ENCODE measurements around the gene CLTA. TPM values are rescaled to one million over a fixed set of nuclear protein-coding genes. Genes with fewer than 3 reads are reported as not detected.
A peak's percentile ranks its signal among the peaks of the same experiment; 100 is the strongest.

The CLTA gene
- total RNA-seq, 2 donors from 2014 or later = 86.7 to 145 TPM

DNA sequence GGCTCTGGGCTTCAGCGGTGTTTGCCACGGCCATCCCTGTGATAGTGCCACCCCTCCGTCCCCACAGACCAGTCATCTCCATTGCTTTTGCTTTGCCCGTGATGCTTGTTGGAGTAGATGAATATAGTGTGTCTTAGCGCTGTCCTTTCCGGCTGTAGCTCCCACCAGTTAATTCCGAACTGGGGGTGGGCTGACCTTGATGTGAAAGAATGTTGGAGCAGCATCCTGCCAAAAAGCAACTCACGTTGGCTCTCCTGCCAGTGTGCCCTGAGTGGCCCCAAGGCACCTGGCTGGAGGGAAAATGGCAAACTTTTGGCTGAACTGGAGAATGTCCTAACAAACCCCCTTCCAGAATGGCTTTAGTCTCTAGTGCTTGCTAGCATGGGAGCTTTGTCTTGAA lies 20.0 kb downstream of the CLTA start:
- WGBS, 2 donors = 57 to 63% methylated on average over 8 of the region's 8 CpGs
- TF ChIP-seq POLR2A (IDR thresholded peaks at IDR 0.05) = no peak
- TF ChIP-seq, protein P1, sequence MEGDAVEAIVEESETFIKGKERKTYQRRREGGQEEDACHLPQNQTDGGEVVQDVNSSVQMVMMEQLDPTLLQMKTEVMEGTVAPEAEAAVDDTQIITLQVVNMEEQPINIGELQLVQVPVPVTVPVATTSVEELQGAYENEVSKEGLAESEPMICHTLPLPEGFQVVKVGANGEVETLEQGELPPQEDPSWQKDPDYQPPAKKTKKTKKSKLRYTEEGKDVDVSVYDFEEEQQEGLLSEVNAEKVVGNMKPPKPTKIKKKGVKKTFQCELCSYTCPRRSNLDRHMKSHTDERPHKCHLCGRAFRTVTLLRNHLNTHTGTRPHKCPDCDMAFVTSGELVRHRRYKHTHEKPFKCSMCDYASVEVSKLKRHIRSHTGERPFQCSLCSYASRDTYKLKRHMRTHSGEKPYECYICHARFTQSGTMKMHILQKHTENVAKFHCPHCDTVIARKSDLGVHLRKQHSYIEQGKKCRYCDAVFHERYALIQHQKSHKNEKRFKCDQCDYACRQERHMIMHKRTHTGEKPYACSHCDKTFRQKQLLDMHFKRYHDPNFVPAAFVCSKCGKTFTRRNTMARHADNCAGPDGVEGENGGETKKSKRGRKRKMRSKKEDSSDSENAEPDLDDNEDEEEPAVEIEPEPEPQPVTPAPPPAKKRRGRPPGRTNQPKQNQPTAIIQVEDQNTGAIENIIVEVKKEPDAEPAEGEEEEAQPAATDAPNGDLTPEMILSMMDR (IDR thresholded peaks at IDR 0.05) = no peak
- intact Hi-C loops (cut with DNase I) = no loop called here
- H3K27me3 ChIP-seq = no peaks in the 10 kb centered on the region
- no peak overlapping the region for H3K4me3 ChIP-seq
- ATAC-seq (no peak), DNase-seq (no peak)
- peaks cover 0 to 10% of the 10 kb centered on the region in 2 donors for H3K36me3 ChIP-seq (replicated peaks in 1 of 2; ENCODE audit: insufficient read depth in 1 of 2, low read depth in 2 of 2)
- peaks cover 36% of the 10 kb centered on the region for H3K4me1 ChIP-seq
- no peaks in the 10 kb centered on the region for H3K9me3 ChIP-seq
- H3K27ac ChIP-seq = peak overlapping the region in 1 of 4 donors; percentile 6

DNA sequence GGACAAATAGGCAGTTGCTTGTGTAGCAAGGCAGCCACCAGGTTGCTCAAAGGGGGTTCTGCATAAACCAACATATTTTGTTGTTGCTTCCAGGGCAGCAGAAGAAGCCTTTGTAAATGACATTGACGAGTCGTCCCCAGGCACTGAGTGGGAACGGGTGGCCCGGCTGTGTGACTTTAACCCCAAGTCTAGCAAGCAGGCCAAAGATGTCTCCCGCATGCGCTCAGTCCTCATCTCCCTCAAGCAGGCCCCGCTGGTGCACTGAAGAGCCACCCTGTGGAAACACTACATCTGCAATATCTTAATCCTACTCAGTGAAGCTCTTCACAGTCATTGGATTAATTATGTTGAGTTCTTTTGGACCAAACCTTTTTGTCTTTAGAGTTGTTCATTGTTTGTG lies 20.8 kb downstream of the CLTA start:
- no peak overlapping the region for H3K27ac ChIP-seq
- intact Hi-C loops (cut with DNase I) = no loop called here

DNA sequence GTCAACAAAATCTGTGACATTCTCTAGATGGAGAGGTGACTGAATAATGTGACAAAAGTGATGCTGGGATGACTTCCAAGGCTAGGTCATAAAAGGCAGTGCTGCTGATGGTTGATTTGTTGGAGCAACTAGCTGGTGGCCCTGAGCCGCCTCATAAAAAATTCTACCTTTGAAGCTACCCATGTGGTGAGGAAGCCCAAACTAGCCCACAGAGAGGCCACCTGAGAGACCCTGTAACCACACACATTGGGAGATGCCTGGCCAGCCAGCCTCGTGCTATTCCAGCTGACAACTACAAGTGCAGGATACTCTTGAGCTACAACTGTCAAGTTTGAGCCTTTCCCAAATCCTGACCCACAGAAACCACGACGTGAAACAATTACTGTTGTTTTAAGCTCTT lies 22.7 kb downstream of the CLTA start:
- DNase-seq = no peak
- Histone ChIP-seq H3K27me3 (no peaks in the 10 kb centered on the region), H3K4me1 (peaks cover 23% of the 10 kb centered on the region), H3K4me3 (no peak overlapping the region), H3K9me3 (no peaks in the 10 kb centered on the region), H3K27ac (no peak overlapping the region), H3K36me3 (replicated peaks in 1 of 2; ENCODE audit: insufficient read depth in 1 of 2, low read depth in 2 of 2) (peaks cover 0 to 9% of the 10 kb centered on the region in 2 donors)
- no peak for ATAC-seq
- WGBS, 2 donors = 86 to 95% methylated on average over 2 to 4 of the region's 4 CpGs
- TF ChIP-seq, protein P1 (IDR thresholded peaks at IDR 0.05) = no peak
- no peak for TF ChIP-seq POLR2A (IDR thresholded peaks at IDR 0.05)
- intact Hi-C loops (cut with DNase I) = no loop called here

More for the DNA sequence above, 20.8 kb downstream of the CLTA start:
- DNase-seq (no peak), ATAC-seq (no peak)
- Histone ChIP-seq H3K36me3 (replicated peaks in 1 of 2; ENCODE audit: insufficient read depth in 1 of 2, low read depth in 2 of 2) (peaks cover 0 to 4% of the 10 kb centered on the region in 2 donors), H3K9me3 (no peaks in the 10 kb centered on the region), H3K4me1 (peaks cover 36% of the 10 kb centered on the region), H3K27me3 (no peaks in the 10 kb centered on the region), H3K4me3 (no peak overlapping the region)
- WGBS, 2 donors = 85 to 100% methylated on average over 2 to 7 of the region's 7 CpGs
- TF ChIP-seq, protein P1 (IDR thresholded peaks at IDR 0.05) = no peak
- TF ChIP-seq POLR2A (IDR thresholded peaks at IDR 0.05) = no peak

DNA sequence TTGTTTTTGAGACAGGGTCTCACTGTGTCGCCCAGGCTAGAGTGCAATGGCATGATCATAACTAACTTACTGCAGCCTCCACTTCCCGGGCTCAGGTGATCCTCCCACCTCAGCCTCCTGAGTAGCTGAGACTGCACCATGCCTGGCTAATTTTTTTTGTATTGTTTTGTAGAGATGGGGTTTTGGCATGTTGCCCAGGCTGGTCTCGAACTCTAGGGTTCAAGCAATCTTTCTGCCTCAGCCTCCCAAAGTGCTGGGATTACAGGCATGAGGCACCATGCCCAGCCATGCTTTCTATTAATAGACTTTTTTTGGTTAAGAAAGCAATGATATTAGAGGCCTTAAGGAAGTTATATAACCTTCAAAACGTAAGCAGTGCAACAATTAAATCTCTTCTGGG lies 23.3 kb downstream of the CLTA start:
- 72 to 77% methylated on average over 4 of the region's 4 CpGs for WGBS, 2 donors
- no peak overlapping the region for H3K4me3 ChIP-seq
- peak overlapping the region in 1 of 4 donors; percentile 44 for H3K27ac ChIP-seq
- H3K27me3 ChIP-seq = no peaks in the 10 kb centered on the region
- no peak for ATAC-seq
- intact Hi-C loops (cut with DNase I) = no loop called here
- H3K36me3 ChIP-seq (replicated peaks in 1 of 2; ENCODE audit: insufficient read depth in 1 of 2, low read depth in 2 of 2) = peaks cover 0 to 11% of the 10 kb centered on the region in 2 donors
- H3K9me3 ChIP-seq = no peaks in the 10 kb centered on the region
- no peak for DNase-seq
- H3K4me1 ChIP-seq = peaks cover 23% of the 10 kb centered on the region
- no peak for TF ChIP-seq POLR2A (IDR thresholded peaks at IDR 0.05)
- TF ChIP-seq, protein P1 (IDR thresholded peaks at IDR 0.05) = no peak

DNA sequence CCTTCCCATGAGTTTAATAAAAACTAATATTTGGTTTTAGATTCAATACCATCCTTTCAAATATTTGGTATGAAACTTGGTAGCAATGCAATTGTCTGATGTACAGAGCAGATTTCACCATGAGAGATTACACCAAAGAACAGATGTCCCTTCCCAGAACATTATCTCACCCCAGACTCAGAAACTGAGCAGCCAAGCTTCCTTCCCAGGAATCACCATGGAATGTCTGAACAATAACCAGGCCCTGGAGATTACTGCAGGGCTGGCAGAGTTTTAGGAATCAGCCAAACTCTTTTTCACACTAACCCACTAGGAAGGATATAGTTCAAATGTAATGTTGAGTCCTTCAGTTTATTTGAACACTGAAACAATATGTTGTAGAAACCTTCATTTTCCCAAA lies 23.9 kb downstream of the CLTA start:
- Histone ChIP-seq H3K4me1 (peaks cover 20% of the 10 kb centered on the region), H3K4me3 (no peak overlapping the region), H3K9me3 (no peaks in the 10 kb centered on the region), H3K27ac (peak overlapping the region in 1 of 4 donors; percentile 44), H3K36me3 (replicated peaks in 1 of 2; ENCODE audit: insufficient read depth in 1 of 2, low read depth in 2 of 2) (peaks cover 0 to 11% of the 10 kb centered on the region in 2 donors), H3K27me3 (no peaks in the 10 kb centered on the region)
- DNase-seq = no peak
- peak; percentile 34 for ATAC-seq
- intact Hi-C loops (cut with DNase I) = no loop called here
- TF ChIP-seq, protein P1 (IDR thresholded peaks at IDR 0.05) = no peak
- no peak for TF ChIP-seq POLR2A (IDR thresholded peaks at IDR 0.05)
